Inflammatory macrophage treated with lipopolysaccharide for 4 hours (primary cell): Measurements from ENCODE around the gene PRF1.
"Not testable (repeated sequence)": the region's sequence is repeated elsewhere in the genome, so short reads cannot be mapped to it uniquely, and the experiment has no call there.

Experiments used
- DNase-seq: peaks from one replicate; pipeline ENCODE4 v3.0.0-alpha.2; 2020

Gene PRF1

DNA sequence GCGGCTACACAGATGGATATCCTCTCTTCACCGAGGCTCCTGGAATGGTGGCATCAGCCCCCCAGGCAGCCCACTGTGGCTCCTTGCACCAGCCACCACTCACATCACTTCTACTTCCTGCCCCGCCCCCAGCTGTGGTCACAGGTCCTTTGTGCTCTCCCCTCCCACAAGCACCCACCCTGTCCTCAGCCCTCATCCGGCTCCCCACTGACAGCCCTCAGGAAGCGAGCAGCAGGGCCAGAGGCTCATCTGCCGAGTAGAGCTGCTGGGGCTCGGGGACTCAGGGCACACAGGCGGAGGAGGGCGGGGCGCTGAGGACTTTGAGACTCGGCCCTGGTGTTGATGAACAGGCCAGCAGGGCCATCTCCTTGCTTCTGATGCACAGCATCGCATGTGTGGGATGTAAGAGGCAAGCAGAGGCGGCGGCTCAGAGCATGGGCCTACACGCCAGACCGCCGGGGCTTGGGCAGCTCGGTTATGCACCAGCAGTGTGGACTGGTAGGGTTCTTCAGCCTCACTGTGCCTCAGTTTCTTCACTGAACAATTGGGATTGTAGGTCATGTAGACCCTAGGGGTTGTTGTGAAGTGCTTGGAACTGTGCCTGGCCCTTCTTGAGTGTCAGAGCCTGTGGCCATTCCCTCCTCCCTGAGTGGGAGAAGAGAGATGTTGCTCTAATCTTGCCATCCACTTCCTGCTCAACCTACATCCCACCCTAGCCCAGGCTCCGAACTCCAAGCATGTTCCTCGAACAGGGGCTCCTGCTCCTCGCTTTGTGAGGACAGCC, at the start of gene PRF1:
Gene PRF1, minus strand, starts transcription at position 77 of the 784 bp plus-strand sequence. CDS start 1,839 bp downstream, outside the sequence.
- DNase-seq: no peak

DNA sequence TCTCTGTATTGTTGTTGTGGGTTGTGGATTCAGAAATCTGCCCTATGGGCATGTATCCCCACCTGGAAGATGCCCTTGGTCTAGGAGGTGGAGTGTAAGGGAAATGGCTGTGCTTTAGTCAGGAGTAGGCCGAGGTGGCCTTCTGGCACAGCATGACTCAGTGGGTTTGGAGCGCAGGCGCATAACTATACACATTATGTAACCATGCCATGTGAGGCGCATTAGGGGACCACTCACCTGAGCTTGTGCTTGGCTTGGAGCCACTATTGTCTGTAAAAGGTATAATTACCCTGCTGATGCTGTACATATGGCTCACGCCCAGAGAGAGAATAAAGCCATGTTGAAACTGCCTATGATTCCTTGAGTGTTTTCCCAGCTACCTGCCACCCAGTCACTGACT, 49.1 kb upstream of the PRF1 start:
- no peak for DNase-seq

DNA sequence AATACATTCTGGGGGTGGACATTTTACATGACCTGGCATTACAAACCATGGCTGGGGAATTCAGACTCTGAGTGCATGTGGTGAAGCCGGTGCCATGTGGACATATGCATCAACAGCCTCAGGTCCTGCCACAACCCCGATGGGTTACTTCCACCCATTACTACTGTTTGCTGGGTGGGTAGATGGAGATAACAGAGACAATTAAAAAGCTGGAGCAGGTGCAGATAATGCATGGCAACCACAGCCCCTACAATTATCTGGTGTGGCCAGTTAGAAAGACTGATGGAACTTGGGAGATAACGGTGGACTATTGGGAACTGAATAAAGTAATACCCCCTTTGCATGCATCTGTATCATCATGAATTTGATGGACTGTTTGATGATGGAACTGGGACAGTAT, 48.2 kb upstream of the PRF1 start:
- no peak for DNase-seq

DNA sequence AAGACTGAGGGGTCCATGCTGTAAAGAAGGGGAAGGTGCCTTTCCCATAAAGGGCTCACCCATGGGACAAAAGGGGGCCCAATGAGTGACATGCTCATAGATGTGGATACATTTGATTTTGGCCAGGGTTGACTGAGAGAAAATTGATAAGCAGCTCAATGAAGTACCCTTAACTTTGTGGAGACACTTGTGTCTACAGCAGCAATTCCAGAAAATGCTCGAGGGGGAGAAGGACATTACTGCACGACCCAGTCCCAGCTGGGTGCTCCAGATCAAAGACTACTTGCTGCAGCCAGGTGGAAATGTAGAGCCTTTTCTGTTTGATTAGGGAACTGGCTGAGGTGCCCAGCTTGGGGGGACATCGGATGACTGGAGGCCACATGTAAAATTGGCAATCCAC, 47.6 kb upstream of the PRF1 start:
- DNase-seq: no peak

DNA sequence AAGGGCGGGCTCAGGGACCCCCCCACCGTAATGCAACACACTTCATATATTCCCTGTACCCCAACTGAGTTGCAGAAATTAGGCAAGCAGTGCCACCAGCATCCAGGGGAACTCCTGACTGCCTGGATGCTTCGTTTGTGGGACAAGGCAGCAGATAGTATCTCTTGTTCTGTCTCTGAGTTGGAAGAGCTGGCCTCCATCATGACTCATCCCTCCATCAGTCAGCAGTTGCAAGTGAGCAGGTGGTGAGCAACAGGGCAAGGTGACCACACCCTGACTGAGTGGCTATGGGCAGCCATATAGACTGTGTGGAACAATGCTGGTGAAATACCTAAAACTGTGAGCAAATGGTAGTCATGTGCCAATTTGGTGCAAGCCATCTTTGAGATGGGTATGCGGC, 47.0 kb upstream of the PRF1 start:
- peak; percentile 36 for DNase-seq

DNA sequence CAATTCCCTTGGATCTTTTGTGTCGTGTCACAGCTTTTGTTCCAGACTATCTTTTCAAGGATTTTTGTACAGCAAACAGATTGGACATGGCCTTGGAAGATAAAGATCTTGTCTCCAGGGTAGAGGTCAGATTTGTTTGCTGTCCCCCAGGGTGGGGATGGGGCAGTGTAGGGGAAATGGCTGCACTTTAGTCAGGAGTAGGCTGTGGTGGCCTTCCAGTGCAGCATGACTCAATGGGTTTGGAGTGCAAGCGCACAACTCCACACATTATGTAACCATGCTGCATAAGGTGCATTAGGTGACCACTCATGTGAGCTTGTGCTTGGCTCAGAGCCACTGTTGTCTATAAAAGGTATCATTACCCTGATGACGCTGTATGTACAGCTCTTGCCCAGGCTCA, 45.9 kb upstream of the PRF1 start:
- no peak for DNase-seq

DNA sequence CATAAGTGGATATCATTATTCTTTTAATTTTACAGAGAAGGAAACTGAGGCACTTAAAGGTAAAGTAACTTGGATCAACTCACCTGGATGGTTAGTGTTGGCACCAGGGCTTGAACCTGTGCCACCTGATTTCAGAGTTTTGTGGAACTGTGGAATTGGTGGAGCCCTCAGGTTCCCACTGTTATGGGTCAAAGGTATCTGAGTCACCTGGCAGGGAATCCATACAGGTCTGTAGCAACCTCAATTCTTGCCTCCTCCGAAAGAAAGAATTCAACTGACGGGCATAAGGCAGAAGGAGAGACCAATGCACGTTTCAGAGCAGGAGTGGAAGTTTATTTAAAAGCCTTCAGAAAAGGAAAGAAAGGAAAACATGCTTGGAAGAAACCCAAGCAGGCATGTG, 44.5 kb upstream of the PRF1 start:
- DNase-seq: no peak

DNA sequence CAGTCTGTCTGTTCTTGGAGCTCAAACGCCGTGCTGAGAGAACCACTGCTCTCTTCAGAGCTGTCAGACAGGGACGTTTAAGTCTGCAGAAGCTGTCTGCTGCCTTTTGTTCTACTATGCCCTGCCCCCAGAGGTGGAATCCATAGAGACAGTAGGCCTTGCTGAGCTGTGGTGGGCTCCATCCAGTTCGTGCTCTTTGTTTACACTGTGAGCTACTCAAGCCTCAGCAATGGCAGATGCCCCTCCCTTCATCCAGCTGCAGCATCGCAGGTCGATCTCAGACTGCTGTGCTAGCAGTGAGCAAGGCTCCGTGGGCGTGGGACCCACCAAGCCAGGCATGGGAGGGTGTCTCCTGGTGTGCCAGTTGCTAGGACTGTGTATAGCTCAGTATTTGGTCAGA, 42.4 kb upstream of the PRF1 start:
- not testable (repeated sequence) for DNase-seq

DNA sequence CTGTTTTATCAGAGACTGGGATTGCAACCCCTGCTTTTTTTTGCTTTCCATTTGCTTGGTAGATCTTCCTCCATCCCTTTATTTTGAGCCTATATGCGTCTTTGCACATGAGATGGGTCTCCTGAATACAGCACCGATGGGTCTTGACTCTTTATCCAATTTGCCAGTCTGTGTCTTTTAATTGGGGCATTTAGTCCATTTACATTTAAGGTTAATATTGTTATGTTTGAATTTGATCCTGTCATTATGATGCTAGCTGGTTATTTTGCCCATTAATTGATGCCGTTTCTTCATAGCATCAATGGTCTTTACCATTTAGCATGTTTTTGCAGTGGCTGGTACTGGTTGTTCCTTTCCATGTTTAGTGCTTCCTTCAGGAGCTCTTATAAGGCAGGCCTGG, 40.7 kb upstream of the PRF1 start:
- not testable (repeated sequence) for DNase-seq

DNA sequence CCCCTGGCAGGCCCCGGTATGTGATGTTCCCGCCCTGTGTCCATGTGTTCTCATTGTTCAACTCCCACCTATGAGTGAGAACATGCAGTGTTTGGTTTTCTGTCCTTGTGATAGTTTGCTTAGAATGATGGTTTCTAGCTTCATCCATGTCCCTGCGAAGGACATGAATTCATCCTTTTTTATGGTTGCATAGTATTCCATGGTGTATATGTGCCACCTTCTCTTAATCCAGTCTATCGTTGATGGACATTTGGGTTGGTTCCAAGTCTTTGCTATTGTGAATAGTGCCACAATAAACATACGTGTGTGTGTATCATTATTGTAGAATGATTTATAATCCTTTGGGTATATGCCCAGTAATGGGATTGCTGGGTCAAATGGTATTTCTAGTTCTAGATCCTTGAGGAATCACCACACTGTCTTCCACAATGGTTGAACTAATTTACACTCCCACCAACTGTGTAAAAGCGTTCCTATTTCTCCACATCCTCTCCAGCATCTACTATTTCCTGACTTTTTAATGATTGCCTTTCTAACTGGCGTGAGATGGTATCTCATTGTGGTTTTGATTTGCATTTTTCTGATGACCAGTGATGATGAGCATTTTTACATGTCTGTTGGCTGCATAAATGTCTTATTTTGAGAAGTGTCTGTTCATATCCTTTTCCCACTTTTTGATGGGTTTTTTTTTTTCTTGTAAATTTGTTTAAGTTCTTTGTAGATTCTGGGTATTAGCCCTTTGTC, 37.3 kb upstream of the PRF1 start:
- DNase-seq: not testable (repeated sequence)

DNA sequence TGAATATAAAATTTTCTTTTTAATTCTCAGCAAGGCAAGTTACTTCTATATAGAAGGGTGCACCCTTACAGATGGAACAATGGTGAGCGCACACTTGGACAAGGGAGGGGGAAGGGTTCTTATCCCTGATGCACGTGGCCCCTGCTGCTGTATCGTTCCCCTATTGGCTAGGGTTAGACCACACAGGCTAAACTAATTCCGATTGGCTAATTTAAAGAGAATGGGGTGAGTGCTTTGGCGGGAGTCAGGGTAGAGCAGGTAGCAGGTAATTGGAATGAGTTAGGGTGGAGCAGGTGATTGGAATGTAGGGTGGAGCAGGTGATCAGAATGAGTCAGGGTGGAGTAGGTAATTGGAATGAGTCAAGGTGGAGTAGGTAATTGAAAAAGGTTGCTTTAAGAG, 32.0 kb upstream of the PRF1 start:
- DNase-seq: not testable (repeated sequence)

DNA sequence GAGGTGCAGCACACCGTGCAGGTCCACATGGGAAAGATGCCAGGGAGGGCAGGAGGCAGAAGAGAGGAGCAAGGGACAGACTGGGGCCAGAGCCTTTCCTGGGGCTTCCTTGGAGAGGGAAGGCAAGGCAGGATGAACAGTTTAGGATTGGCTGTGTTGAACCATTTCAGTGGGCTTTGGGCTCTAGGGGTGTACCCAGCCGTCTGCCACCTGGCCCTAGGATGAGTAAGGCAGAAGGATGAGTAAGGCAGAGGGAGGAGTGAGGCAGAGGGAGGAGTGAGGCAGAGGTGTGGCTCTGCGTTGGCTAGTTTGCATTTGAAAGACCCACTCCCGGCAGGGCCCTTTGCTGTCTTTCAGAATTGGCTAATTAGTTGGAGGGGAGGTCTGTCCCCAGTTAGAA, 31.5 kb upstream of the PRF1 start:
- DNase-seq: no peak

DNA sequence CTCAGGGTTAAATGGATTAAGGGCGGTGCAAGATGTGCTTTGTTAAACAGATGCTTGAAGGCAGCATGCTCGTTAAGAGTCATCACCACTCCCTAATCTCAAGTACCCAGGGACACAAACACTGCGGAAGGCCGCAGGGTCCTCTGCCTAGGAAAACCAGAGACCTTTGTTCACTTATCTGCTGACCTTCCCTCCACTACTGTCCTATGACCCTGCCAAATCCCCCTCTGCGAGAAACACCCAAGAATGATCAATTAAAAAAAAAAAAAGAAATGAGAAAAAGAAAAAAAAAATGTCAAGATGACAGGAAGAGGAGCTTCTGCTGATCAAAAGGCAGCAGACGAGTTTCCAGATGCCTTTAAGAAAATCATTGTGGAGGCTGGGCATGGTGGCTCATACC, 29.2 kb upstream of the PRF1 start:
- DNase-seq: not testable (repeated sequence)

DNA sequence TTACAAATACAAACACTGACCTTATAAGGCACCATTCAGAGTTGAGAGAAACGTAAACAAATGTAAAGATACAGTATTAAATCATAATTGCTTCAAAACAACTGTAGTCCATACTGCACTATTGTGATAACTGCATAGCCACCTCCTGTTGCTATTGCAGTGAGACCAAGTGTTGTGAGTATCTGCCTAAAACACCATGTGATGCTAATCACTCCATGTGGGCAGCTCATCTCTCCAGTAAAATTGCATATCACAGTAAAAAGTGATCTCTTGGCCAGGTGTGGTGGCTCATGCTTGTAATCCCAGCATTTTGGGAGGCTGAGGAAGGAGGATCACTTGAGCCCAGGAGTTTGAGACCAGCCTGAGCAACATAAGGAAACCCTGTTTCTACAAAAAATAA, 26.8 kb upstream of the PRF1 start:
- no peak for DNase-seq

DNA sequence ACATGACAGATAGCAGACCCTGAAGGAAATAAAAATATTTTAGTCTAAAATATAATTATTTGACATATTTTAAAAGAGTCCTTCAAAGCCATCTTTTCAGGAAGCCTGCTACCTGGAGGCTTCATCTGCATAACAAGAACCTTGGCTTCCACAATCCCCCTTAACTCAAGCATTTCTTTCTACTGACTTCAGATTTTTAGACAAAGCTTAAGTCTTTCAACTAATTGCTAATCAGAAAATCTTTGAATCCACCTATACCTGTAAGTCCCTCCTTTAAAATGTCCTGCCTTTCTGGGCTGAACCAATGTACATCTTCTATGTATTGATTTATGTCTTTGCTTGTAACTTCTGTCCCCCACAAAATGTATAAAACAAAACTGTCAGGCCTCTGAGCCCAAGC, 23.5 kb upstream of the PRF1 start:
- DNase-seq: no peak

DNA sequence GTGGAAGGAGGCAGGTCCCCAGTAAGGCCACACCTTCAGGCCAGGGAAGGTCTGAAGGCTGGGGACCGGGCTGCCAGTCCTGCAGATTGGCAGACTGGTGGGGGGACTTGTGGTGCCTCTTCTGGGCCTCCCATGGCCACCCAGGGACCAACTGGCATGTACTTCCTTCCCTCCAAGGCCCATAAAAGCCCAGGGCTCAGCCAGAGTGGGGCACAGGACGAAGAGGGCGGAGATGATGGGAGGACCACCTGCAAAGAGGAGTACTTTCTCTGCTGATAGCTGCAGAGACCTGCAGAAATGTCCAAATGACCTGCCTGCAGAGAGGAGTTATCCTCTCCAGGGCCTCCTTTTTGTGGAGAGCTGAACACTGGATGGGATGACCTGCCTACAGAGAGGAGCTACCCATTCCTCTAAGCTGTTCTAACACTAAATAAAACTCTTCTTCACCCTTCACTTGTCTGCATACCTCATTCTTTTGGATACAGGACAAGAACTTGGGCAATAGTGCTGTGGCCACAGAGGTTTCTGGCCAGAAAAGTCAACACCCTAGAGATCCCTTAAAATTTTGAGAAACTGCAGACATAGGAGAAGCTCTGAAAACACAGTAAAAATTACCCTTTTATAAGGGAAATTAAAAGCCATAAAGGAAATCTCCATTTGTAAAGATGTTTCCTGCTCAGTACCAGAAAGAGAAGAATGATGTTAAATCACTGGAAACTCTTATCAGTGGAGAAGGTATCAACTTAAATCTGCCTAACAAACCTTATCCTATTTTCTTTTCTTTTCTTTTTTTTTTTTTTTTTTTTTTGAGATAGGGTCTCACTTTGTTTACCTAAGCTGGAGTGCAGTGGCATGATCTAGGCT, 20.7 kb upstream of the PRF1 start:
- DNase-seq: no peak

DNA sequence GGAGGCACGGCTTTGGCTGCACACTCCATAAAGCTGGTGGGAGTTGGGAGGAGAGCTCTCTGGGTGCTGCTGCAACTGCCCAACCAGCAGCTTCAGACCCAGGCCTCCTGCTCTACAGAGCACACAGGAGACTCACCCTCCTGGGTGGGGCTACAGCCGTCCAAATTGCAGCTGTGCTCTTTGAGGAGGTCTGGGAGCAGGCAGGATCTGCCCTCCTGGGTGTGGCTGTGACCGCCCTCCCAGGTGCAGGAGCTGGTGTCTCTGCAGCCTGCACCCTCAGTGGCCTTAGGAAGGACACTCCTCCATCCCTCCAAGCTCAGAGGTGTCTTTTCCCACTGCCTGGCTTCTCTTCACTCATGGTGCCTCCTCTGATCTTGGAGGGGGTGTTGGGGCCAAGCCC, 20.0 kb upstream of the PRF1 start:
- DNase-seq: no peak

DNA sequence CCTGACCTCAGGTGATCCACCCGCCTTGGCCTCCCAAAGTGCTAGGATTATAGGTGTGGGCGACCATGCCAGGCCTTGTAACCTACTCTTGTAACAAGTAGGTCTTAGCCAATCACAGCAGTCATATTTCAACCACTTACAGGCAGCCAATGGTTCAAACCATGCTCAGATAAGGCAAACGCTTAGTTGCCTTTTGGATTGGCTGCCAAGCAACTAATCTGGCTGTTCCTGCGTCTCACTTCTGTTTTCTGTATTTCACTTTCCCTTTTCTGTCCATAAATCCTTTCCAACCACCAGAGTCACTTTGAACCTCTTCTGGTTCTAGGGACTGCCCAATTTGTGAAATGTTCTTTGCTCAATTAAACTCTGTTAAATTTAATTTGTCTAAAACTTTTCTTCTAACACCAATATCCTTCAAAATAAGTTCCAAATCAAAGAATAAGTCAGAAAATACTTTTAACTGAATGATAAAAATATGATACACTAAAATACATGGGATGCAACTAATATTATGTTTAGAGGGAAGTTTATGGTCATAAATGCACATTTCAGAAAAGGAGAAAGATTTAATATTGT, 19.1 kb upstream of the PRF1 start:
- peak; percentile 89 for DNase-seq

DNA sequence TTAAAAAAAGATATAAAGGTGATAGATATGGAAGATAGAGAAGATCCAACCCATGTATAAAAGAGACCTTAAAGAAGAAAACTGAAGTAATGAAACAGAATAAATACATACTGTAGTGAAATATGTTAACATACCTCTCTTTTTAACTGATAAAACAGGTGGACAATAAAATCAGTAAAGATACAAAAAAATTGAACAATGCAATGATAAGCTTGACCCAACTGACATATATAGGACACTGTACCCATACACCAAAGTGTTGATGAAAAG, 17.4 kb upstream of the PRF1 start:
- no peak for DNase-seq

DNA sequence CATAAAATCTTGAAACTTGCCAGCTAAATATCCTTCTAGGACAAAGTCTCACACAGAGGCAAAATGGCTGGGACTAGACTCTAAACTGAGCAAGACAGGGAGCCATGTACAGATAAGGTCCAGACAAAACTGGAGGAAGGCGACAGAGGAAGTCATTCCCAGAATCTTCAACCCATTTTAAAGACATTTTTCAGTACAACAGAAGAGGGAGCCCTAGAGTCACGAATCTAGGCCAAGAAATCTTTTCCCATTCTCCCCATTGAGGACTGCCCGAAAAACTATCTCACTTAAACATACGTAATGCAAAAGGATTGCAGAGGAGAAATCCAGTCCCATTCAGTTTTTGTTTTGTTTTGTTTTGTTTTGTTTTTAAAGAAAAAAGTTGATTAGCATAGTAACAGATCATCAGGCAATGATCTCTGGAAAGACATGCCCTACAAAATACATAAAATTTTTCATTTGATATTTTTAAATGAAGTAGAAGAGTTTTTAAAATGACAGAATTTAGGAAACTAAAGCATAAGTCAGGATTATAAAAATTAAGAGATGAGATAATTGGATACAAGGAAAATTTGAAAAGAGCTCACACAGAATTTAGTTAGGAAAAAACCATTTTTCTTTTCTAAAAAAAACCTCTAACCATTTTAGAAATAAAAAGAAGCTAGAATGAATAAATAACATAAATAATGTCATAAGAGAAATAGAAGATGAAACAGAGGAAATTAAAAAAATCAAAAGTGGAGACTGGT, 16.9 kb upstream of the PRF1 start:
- DNase-seq: peak; percentile 29

DNA sequence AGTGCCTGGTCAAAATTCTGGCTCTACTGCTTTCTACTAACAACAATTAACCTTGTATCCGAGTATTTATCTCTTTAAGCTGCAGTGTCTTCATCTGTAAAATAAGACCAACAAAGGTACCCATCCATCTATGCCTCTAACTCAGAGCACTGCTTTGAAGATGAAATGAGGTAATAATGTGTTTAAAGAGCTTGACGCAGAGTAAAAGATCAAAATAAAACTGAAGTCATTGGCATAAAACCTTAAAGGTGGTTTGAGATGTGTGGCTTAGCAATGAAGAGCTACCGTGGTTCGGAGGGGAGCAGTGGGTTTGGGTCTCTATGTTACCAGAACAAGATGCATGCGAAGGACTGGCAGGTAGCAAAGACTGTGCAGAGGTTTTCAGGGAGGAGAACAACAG, 16.1 kb upstream of the PRF1 start:
- DNase-seq: no peak

DNA sequence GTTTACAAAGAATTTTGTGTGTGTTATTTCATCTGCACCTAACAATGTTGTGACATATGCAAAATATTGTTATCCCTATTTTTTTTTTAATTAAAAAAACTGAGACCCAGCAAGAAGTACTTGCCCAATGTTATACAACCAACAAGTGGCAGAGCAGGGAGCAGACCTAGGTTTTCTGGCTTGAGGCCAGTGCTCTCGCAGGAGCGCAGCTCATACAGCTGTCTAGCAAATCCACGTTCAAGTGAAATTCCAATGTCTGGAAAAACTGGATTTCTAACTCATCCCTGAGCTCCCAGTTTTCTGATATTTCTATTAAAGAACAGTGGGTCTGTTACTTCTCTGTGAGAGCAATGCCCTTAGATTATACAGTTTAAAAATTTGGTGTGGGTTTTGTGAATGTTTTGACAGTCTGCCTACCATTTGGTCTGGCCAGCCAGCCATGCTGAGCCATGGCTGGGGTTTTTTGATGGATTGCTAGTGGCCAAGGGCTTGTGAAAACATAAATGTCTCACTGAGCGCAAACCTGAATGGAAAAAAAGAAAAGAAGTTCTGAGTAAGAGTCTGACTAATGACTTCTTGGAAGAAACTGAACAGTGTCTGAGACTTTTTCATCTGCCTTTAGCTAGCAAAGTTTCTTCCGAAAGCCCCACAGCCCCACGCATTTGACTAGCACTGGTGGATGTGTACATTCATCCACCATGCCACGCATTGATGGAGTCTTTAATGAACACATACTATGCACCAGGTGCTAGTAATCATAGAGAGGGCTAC, 15.4 kb upstream of the PRF1 start:
- no peak for DNase-seq
